ENCODE measurements around the gene ADCY4.
"Not testable (repeated sequence)": the region's sequence is repeated elsewhere in the genome, so short reads cannot be mapped to it uniquely, and the experiment has no call there.

ADCY4 gene

DNA sequence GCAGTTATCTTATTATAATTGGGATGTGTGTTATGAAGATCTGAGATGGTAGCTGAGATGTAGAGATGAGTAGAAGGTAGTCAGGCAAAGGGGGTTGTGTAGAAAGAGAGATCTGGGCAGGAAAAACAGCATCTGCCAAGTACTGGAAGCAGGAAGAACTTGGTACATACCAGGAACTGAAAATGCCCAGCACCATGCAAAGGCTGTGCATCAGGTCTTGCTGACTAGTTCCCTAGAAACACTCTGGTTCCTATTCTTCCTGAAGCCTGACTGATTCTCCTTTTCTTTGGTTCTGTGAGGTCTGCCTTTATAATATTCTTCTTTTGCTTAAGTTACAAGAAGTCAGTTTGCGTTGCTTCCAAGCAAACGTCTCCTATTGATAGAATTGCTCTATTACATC lies 26.5 kb upstream of the ADCY4 start:
- intact Hi-C loops (cut with micrococcal nuclease), result no loop called here
- H3K27me3 Mint-ChIP-seq, result peaks cover 19% of the 10 kb centered on the region

DNA sequence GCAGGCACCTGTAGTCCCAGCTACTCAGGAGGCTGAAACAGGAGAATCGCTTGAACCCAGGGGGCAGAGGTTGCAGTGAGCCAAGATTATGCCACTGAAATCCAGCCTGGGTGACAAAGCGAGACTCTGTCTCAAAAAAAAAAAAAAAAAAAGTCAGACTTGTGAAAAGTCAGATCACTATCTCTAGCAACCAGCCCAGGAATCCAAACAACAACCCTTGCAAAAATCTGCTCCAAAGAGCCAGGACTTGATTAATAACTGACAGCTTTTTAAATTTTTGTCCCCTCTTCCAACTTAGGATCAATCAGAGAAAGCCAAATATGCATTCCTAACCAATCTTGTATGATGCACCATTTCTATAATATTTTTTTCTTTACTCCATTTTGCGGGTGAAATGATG lies 25.4 kb upstream of the ADCY4 start:
- H3K4me3 Mint-ChIP-seq, result no peak overlapping the region
- H3K27me3 Mint-ChIP-seq, result peaks cover 9% of the 10 kb centered on the region
- H3K4me1 Mint-ChIP-seq (ENCODE audit: low read depth), result peaks cover 23% of the 10 kb centered on the region
- H3K27ac Mint-ChIP-seq, result no peak overlapping the region
- no peaks in the 10 kb centered on the region for H3K36me3 Mint-ChIP-seq (ENCODE audit: low read depth)
- intact Hi-C loops (cut with micrococcal nuclease), result no loop called here
- H3K9me3 Mint-ChIP-seq, result no peaks in the 10 kb centered on the region

More for the DNA sequence above, 26.5 kb upstream of the ADCY4 start:
- no peaks in the 10 kb centered on the region for H3K9me3 Mint-ChIP-seq
- no peaks in the 10 kb centered on the region for H3K36me3 Mint-ChIP-seq (ENCODE audit: low read depth)
- H3K4me1 Mint-ChIP-seq (ENCODE audit: low read depth), result peaks cover 34% of the 10 kb centered on the region
- no peak overlapping the region for H3K4me3 Mint-ChIP-seq
- peak overlapping the region; percentile 64 for H3K27ac Mint-ChIP-seq

DNA sequence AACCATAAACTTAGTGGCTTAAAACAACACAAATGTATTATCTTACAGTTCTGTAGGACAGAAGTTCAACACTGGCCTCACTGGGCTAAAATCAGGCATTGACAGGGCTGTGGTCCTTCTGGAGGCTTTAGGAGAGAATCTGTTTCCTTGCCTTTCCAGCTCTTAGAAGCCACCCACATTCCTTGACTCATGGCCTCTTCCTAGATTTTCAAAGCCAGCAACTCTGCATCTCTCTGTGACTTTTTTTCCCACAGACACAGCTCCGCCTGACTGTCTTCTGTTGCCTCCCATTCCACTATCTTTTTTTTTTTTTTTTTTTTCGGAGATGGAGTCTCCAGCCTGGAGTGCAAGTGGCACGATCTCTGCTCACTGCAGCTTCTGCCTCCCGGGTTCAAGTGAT lies 21.3 kb upstream of the ADCY4 start:
- H3K9me3 Mint-ChIP-seq, result no peaks in the 10 kb centered on the region
- no peaks in the 10 kb centered on the region for H3K36me3 Mint-ChIP-seq (ENCODE audit: low read depth)
- H3K27me3 Mint-ChIP-seq, result peaks cover 14% of the 10 kb centered on the region
- H3K27ac Mint-ChIP-seq, result no peak overlapping the region
- H3K4me1 Mint-ChIP-seq (ENCODE audit: low read depth), result peaks cover 23% of the 10 kb centered on the region
- no peak overlapping the region for H3K4me3 Mint-ChIP-seq
- intact Hi-C loops (cut with micrococcal nuclease), result no loop called here

DNA sequence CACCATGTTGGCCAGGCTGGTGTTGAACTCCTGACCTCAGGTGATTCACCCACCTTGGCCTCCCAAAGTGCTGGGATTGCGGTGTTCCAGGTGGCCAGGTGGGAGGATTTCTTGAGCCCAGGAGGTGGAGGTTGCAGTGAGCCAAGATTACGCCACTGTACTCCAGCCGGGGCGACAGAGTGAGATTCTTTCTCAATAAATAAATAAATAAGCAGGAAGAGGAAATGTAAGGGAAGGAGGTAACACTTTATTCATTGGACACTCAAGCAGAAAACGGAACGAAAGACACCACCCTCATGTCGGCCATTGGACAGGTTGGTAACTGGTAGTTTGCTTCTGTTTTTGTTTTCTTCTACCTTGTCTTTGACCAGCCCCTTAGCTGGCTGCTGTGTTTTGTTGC lies 20.1 kb upstream of the ADCY4 start:
- H3K4me3 Mint-ChIP-seq, result no peak overlapping the region
- peaks cover 17% of the 10 kb centered on the region for H3K4me1 Mint-ChIP-seq (ENCODE audit: low read depth)
- H3K9me3 Mint-ChIP-seq, result no peaks in the 10 kb centered on the region
- H3K27me3 Mint-ChIP-seq, result peaks cover 19% of the 10 kb centered on the region
- intact Hi-C loops (cut with micrococcal nuclease), result no loop called here
- no peak overlapping the region for H3K27ac Mint-ChIP-seq
- H3K36me3 Mint-ChIP-seq (ENCODE audit: low read depth), result no peaks in the 10 kb centered on the region

DNA sequence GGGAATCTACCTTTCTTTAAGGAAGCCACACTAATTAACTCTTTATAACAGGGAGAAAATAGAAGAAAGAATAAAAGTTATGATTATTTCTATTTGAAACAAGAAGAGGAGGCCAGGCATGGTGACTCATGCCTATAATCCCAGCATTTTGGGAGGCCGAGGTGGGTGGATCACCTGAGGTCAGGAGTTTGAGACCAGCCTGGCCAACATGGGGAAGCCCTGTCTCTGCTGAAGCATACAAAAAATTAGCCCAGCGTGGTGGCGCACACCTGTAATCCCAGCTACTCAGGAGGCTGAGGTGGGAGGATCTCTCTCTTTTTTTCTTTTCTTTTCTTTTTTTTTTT lies 19.6 kb upstream of the ADCY4 start:
- H3K27ac Mint-ChIP-seq; H3K4me3 Mint-ChIP-seq; H3K36me3 Mint-ChIP-seq (ENCODE audit: low read depth); H3K9me3 Mint-ChIP-seq; intact Hi-C loops (cut with micrococcal nuclease): not testable (repeated sequence)
- peaks cover 17% of the 10 kb centered on the region for H3K4me1 Mint-ChIP-seq (ENCODE audit: low read depth)
- H3K27me3 Mint-ChIP-seq, result peaks cover 25% of the 10 kb centered on the region

DNA sequence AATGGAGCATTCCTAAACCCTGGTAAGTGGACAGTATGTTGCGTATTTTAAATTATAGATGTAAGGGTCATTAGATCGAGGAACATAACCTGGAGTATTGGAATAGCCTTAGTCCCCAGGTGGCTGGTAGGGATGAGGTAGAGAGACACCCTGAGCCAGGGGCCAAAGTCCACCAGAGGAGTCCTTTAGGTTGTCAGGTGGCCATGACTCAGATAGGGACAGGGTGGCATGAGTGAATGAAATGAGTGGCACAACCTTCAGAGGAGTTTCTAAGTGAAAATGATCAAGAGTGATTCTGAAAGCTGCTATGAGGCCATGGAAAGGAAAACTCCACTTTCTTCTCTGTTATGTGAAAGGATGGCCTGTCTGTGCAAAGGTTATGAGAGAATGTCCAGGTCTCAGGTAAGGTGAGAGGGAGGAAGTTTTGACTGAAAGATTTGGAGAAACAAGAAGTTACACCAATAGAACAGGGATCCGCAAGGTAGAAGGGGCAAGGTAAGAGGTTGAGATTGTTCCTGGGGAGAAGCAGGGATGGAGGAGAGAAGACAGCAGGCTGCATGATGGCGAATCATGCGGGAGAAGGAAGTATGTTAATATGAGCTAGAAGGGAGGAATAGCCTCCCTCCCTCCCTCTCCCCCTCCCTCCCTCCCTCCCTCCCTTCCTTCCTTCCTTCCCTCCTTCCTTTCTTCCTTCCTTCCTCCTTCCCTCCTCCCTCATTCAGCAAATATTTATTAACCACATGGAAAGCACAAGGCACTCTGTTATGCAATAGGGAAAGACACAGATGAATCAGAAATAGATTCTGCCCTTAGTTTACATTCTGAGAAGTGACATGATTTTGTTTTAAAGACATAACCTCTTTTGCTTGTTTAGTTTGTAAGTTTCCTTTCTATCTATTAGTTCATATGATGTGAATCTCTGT lies 18.9 kb upstream of the ADCY4 start:
- Mint-ChIP-seq H3K4me1 (ENCODE audit: low read depth) (peaks cover 17% of the 10 kb centered on the region), H3K36me3 (ENCODE audit: low read depth) (no peaks in the 10 kb centered on the region), H3K27ac (peak overlapping the region; percentile 10), H3K27me3 (peaks cover 26% of the 10 kb centered on the region), H3K4me3 (no peak overlapping the region), H3K9me3 (no peaks in the 10 kb centered on the region)
- intact Hi-C loops (cut with micrococcal nuclease), result no loop called here

DNA sequence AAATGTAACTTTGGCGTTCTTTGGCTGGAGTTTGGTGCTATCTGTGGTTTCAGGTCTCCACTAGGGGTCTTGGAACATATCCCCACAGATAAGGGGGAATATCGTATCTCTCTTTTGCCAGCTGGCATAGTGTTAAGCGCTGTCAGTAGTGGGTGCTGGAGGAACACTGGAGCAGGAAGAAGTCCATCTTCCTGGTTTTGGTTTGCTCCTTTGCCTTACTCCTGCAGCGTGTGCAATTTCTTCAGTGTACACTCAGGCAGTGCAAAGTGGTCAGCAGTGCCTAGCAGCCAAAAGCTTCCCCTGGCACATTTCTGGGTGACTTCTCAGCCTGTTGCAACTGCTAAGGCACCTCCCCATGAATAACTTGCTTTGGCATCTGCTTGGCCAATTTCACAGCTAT lies 16.6 kb upstream of the ADCY4 start:
- Mint-ChIP-seq H3K27ac (no peak overlapping the region), H3K27me3 (peaks cover 35% of the 10 kb centered on the region), H3K4me3 (no peak overlapping the region), H3K4me1 (ENCODE audit: low read depth) (peaks cover 17% of the 10 kb centered on the region), H3K36me3 (ENCODE audit: low read depth) (no peaks in the 10 kb centered on the region), H3K9me3 (no peaks in the 10 kb centered on the region)
- intact Hi-C loops (cut with micrococcal nuclease), result no loop called here

DNA sequence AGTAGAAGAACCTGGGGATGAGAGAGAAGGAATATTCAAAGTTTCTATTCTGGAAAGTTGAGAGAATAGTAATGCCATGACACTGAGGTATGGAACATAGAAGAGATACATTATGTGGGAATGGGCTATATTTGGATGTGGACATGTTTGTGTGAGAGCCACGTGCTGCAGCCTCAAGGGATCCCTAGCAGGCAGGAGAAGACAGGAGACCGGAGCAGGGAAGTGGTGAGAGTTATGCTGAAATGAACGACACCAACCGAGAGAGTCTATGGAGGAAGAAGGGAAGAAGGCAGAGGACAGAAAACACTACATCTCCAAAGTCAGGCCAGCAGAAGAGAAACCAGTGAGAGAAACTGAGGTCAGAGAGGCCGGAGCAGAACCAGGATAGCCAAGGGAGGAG lies 14.9 kb upstream of the ADCY4 start:
- intact Hi-C loops (cut with micrococcal nuclease), result no loop called here
- Mint-ChIP-seq H3K4me3 (no peak overlapping the region), H3K36me3 (ENCODE audit: low read depth) (no peaks in the 10 kb centered on the region), H3K9me3 (no peaks in the 10 kb centered on the region), H3K27ac (no peak overlapping the region), H3K27me3 (peaks cover 42% of the 10 kb centered on the region), H3K4me1 (ENCODE audit: low read depth) (peaks cover 17% of the 10 kb centered on the region)

DNA sequence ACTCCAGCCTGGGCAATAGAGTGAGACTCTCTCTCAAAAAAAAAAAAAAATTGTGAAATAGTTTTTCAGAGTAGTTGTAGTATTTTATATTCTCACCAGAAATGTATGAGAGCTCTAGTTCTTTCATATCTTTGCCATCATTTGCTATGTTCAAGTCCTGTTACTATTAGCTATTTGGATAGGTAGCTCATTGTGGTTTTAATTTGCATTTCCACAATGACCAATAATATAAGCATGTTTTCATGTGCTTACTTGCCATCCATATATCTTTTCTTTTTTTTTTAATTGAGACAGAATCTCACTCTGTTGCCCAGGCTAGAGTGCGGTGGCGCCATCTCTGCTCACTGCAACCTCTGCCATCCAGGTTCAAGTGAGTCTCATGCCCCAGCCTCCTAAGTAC lies 13.3 kb upstream of the ADCY4 start:
- intact Hi-C loops (cut with micrococcal nuclease), result no loop called here
- Mint-ChIP-seq H3K4me3 (no peak overlapping the region), H3K27me3 (peaks cover 39% of the 10 kb centered on the region), H3K36me3 (ENCODE audit: low read depth) (no peaks in the 10 kb centered on the region), H3K9me3 (no peaks in the 10 kb centered on the region), H3K4me1 (ENCODE audit: low read depth) (peaks cover 15% of the 10 kb centered on the region), H3K27ac (no peak overlapping the region)

DNA sequence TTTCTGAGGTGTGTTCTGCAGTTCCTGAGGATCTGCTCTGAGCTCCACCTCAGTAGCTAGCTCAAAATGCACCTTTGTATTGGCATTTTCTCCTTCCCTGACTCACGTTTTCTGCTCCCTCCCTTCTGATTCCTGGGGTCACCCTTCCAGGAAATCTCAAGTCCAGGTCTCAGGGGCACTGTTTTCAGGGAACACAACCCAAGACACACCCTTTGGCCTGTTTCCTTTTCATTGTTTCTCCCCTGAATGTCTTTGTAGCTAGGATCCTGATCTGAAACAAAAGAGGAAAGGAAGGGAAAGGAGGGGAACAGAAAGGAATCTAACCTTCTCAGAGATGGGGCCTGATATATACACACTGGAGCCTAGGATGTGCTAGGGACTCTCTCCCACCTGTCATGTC lies 12.3 kb upstream of the ADCY4 start:
- peaks cover 34% of the 10 kb centered on the region for H3K27me3 Mint-ChIP-seq
- intact Hi-C loops (cut with micrococcal nuclease), result no loop called here
- peaks cover 18% of the 10 kb centered on the region for H3K4me1 Mint-ChIP-seq (ENCODE audit: low read depth)
- H3K4me3 Mint-ChIP-seq, result no peak overlapping the region
- H3K27ac Mint-ChIP-seq, result no peak overlapping the region
- H3K36me3 Mint-ChIP-seq (ENCODE audit: low read depth), result no peaks in the 10 kb centered on the region
- no peaks in the 10 kb centered on the region for H3K9me3 Mint-ChIP-seq

DNA sequence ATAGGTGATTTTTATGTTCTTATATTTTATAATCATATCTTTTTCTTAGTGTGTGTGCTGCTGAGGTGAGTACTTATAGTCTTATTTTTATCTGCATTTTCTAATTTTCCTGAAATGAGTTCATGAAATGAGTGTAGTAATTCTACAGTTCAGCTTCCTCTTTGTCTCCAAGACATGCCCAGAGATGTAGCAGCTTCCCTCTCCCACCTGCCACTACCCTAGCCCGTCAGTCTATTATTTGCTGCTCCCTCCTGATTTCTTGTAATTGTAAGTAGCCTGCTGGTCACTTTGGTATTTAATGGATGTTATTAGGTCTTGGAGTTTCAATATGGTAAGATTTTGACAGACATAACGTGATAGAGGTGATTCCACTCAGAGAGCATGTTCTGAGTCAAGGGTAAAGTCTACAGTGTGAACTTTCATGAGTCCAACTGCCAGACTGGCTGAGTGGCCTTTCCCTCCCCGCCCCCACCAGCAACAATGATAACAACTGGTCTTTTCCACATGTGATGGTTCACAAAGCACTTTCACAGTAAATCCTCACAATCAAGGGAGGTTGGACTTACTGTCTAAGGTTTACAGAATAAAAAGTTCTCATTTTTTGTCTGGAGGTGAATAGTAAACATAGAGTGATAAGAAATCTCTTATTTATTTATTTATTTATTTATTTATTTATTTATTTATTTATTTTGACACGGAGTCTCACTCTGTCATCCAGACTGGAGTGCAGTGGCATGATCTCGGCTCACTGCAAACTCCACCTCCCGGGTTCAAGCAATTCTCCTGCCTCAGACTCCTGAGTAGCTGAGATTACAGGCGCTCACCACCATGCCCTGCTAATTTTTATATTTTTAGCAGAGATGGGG lies 9.2 kb upstream of the ADCY4 start:
- Mint-ChIP-seq H3K27ac (no peak overlapping the region), H3K4me3 (no peak overlapping the region), H3K27me3 (peaks cover 19% of the 10 kb centered on the region), H3K9me3 (no peaks in the 10 kb centered on the region), H3K4me1 (ENCODE audit: low read depth) (peaks cover 26% of the 10 kb centered on the region), H3K36me3 (ENCODE audit: low read depth) (peaks cover 8% of the 10 kb centered on the region)
- intact Hi-C loops (cut with micrococcal nuclease), result no loop called here

DNA sequence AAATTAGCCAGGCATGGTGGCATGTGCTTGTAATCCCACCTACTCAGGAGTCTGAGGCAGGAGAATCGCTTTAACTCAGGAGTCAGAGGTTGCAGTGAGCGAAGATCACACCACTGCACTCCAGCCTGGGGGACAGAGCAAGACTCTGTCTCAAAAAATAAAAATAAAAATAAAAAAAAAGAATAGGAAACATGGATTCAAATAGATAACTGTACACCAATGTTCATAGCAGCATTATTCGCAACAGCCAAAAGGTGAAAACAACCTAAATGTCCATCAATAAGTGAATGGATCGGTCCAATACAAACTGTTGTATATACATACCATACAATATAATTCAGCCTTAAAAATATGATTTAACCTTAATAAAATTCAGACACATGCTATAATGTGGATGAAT lies 8.0 kb upstream of the ADCY4 start:
- Mint-ChIP-seq H3K4me1 (ENCODE audit: low read depth) (peaks cover 37% of the 10 kb centered on the region), H3K36me3 (ENCODE audit: low read depth) (peaks cover 20% of the 10 kb centered on the region), H3K9me3 (no peaks in the 10 kb centered on the region), H3K27ac (no peak overlapping the region), H3K4me3 (no peak overlapping the region), H3K27me3 (peaks cover 20% of the 10 kb centered on the region)
- intact Hi-C loops (cut with micrococcal nuclease), result no loop called here

DNA sequence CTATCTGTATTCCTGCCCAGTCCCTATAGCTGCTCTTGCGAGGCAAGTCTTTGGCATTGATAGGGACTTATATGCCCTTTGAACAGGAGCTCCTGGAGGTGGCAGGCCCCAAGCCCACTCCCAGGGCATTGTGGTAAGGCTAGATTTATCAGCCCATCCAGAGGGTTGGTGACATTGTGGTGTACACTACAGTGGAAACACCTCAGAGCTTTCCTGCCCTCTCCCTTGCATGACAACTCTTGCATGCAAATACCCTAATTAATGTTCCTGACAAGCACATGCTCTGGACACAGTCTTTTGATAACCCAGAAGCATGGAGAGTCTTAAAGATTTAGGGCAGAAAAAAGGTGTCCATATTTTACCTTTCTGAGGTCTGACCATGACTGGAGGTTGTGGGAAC lies 5.7 kb upstream of the ADCY4 start:
- H3K27me3 Mint-ChIP-seq, result peaks cover 20% of the 10 kb centered on the region
- intact Hi-C loops (cut with micrococcal nuclease), result no loop called here
- H3K36me3 Mint-ChIP-seq (ENCODE audit: low read depth), result peaks cover 41% of the 10 kb centered on the region
- no peaks in the 10 kb centered on the region for H3K9me3 Mint-ChIP-seq
- H3K4me1 Mint-ChIP-seq (ENCODE audit: low read depth), result peaks cover 60% of the 10 kb centered on the region
- H3K27ac Mint-ChIP-seq, result no peak overlapping the region
- no peak overlapping the region for H3K4me3 Mint-ChIP-seq

All from dendritic cell treated with granulocyte-macrophage colony-stimulating factor and Interleukin-4, amounts not matched to agents 40 ng/mL and 50 ng/mL, for 4 days (primary cell).